ENCODE data around the gene LBH. TPM values are rescaled to one million over a fixed set of nuclear protein-coding genes. Genes with fewer than 3 reads are reported as not detected.
A peak's percentile ranks its signal among the peaks of the same experiment; 100 is the strongest.
"Not testable (repeated sequence)": the region's sequence is repeated elsewhere in the genome, so short reads cannot be mapped to it uniquely, and the experiment has no call there.

LBH gene
- polyA plus RNA-seq, 3 donors: 0.41 to 0.76 (median 0.42) TPM

- DNase-seq: no peak
- Mint-ChIP-seq H3K9me3 (peaks cover 0 to 6% (median 3%) of the 10 kb centered on the region in 7 donors), H3K4me3 (no peak overlapping the region), H3K27me3 (ENCODE audit: low read depth in 3 of 3) (peaks cover 3 to 12% (median 5%) of the 10 kb centered on the region in 3 donors), H3K36me3 (no peaks in the 10 kb centered on the region), H3K4me1 (peaks cover 48% of the 10 kb centered on the region), H3K27ac (peak overlapping the region in 4 of 7 donors; percentile 7 to 70 (median 44))
- no peaks in the 10 kb centered on the region for H3K36me3 ChIP-seq (replicated peaks in 1 of 2; ENCODE audit: control insufficient read depth in 1 of 2, insufficient read depth in 2 of 2, low read length in 2 of 2)
- H3K9me3 ChIP-seq (replicated peaks in 1 of 2; ENCODE audit: control insufficient read depth in 1 of 2, insufficient read depth in 1 of 2, low read length in 2 of 2): no peaks in the 10 kb centered on the region
- H3K9ac ChIP-seq (ENCODE audit: insufficient read depth, low read length, poor library complexity, severe bottlenecking): no peak overlapping the region
- peaks cover 33 to 43% of the 10 kb centered on the region in 2 donors for H3K4me1 ChIP-seq (ENCODE audit: control insufficient read depth in 1 of 2, insufficient read depth in 2 of 2, low read length in 2 of 2)
- 100% methylated on average over 2 of the region's 13 CpGs for WGBS (ENCODE audit: insufficient coverage)
- no peak overlapping the region for H3K4me2 ChIP-seq (replicated peaks; ENCODE audit: extremely low read depth, low read length, poor library complexity, severe bottlenecking)
- H4K20me1 ChIP-seq (ENCODE audit: insufficient read depth, low read length): no peaks in the 10 kb centered on the region
- no peaks in the 10 kb centered on the region for H3K27me3 ChIP-seq (ENCODE audit: control insufficient read depth in 2 of 2, insufficient read depth in 2 of 2, low read length in 2 of 2)
- TF ChIP-seq CTCF (IDR thresholded peaks at IDR 0.05): no peak
- H2AFZ ChIP-seq (ENCODE audit: insufficient read depth, low read depth, low read length, poor library complexity, severe bottlenecking): no peak overlapping the region
- intact Hi-C loops (cut with micrococcal nuclease): no loop called here
- H3K27ac ChIP-seq (ENCODE audit: low read depth in 1 of 2, low read length in 2 of 2): no peak overlapping the region
- H3K79me2 ChIP-seq (ENCODE audit: insufficient read depth, low read length): no peaks in the 10 kb centered on the region
- no peak overlapping the region for H3K4me3 ChIP-seq (replicated peaks in 1 of 3; ENCODE audit: low read depth in 2 of 3, low read length in 3 of 3)
Measured at GRCh38 chr2:30267161-30267975, 36.0 kb downstream of the LBH start.

DNA sequence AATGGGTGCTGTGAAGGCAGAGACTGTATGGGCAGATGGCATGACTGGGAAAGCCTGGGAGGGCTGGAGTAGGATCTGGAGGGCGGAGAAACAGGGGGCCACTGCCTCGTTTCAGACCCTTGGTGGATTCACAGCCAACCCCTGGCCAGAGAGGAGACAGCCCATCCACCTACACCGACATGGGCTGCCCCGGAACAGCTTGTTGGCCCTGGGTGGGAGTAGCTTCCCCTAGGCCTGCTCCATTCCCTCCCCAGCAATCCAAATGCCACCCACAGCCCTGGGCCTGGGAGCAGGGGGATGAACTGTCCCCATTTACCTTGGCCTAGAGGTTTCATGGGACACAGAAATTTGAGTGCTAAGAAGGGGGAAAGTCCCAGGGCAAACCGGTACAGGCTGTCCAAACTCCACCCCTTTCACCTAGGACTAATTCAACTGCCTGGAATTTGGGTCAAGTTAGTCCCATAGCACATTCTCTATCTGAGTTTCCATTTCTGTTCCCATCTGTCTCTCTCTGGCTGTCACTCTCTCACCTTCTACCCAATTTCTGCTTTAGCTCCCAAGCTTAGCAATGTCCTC lies 37.0 kb downstream of the LBH start:
- Mint-ChIP-seq H3K4me3 (no peak overlapping the region), H3K27ac (no peak overlapping the region), H3K27me3 (ENCODE audit: low read depth in 3 of 3) (peaks cover 3 to 16% (median 11%) of the 10 kb centered on the region in 3 donors), H3K9me3 (peaks cover 0 to 7% (median 2%) of the 10 kb centered on the region in 7 donors), H3K4me1 (peaks cover 51% of the 10 kb centered on the region), H3K36me3 (no peaks in the 10 kb centered on the region)
- Histone ChIP-seq H3K4me2 (replicated peaks; ENCODE audit: extremely low read depth, low read length, poor library complexity, severe bottlenecking) (no peak overlapping the region), H4K20me1 (ENCODE audit: insufficient read depth, low read length) (no peaks in the 10 kb centered on the region), H3K4me1 (ENCODE audit: control insufficient read depth in 1 of 2, insufficient read depth in 2 of 2, low read length in 2 of 2) (peaks cover 33 to 43% of the 10 kb centered on the region in 2 donors), H3K27me3 (ENCODE audit: control insufficient read depth in 2 of 2, insufficient read depth in 2 of 2, low read length in 2 of 2) (peaks cover 0 to 4% of the 10 kb centered on the region in 2 donors), H3K27ac (ENCODE audit: low read depth in 1 of 2, low read length in 2 of 2) (no peak overlapping the region), H3K4me3 (replicated peaks in 1 of 3; ENCODE audit: low read depth in 2 of 3, low read length in 3 of 3) (no peak overlapping the region), H3K9me3 (replicated peaks in 1 of 2; ENCODE audit: control insufficient read depth in 1 of 2, insufficient read depth in 1 of 2, low read length in 2 of 2) (no peaks in the 10 kb centered on the region), H2AFZ (ENCODE audit: insufficient read depth, low read depth, low read length, poor library complexity, severe bottlenecking) (no peak overlapping the region), H3K9ac (ENCODE audit: insufficient read depth, low read length, poor library complexity, severe bottlenecking) (no peak overlapping the region), H3K36me3 (replicated peaks in 1 of 2; ENCODE audit: control insufficient read depth in 1 of 2, insufficient read depth in 2 of 2, low read length in 2 of 2) (no peaks in the 10 kb centered on the region), H3K79me2 (ENCODE audit: insufficient read depth, low read length) (no peaks in the 10 kb centered on the region)
- 100% methylated on average over 3 of the region's 5 CpGs for WGBS (ENCODE audit: insufficient coverage)
- no peak for TF ChIP-seq CTCF (IDR thresholded peaks at IDR 0.05)
- no peak for DNase-seq
- intact Hi-C loops (cut with micrococcal nuclease): no loop called here

DNA sequence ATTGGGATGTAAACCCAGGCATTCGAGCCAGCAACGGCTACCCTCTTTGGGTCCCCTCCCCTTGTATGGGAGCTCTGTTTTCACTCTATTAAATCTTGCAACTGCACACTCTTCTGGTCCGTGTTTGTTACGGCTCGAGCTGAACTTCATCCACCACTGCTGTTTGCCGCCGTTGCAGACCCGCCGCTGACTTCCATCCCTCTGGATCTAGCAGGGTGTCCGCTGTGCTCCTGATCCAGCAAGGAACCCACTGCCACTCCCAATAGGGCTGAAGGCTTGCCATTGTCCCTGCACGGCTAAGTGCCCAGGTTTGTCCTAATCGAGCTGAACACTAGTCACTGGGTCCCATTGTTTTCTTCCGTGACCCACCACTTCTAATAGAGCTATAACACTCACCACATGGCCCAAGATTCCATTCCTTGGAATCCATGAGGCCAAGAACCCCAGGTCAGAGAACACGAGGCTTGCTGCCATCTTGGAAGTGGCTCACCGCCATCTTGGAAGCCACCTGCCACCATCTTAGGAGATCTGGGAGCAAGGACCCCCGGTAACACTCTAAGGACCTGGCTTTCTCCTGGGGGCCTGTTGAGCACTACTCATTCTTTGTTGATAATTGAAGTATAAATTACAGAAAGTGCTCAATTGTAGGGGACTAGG lies 37.9 kb downstream of the LBH start:
- H4K20me1 ChIP-seq (ENCODE audit: insufficient read depth, low read length); H3K79me2 ChIP-seq (ENCODE audit: insufficient read depth, low read length); H3K4me2 ChIP-seq (replicated peaks; ENCODE audit: extremely low read depth, low read length, poor library complexity, severe bottlenecking); H3K27ac ChIP-seq (ENCODE audit: low read depth in 1 of 2, low read length in 2 of 2); H2AFZ ChIP-seq (ENCODE audit: insufficient read depth, low read depth, low read length, poor library complexity, severe bottlenecking); DNase-seq; H3K27ac Mint-ChIP-seq; H3K27me3 ChIP-seq (ENCODE audit: control insufficient read depth in 2 of 2, insufficient read depth in 2 of 2, low read length in 2 of 2); H3K9me3 Mint-ChIP-seq; intact Hi-C loops (cut with micrococcal nuclease); H3K4me3 Mint-ChIP-seq; H3K4me3 ChIP-seq (replicated peaks in 1 of 3; ENCODE audit: low read depth in 2 of 3, low read length in 3 of 3); H3K9me3 ChIP-seq (replicated peaks in 1 of 2; ENCODE audit: control insufficient read depth in 1 of 2, insufficient read depth in 1 of 2, low read length in 2 of 2); H3K9ac ChIP-seq (ENCODE audit: insufficient read depth, low read length, poor library complexity, severe bottlenecking); H3K36me3 Mint-ChIP-seq; H3K36me3 ChIP-seq (replicated peaks in 1 of 2; ENCODE audit: control insufficient read depth in 1 of 2, insufficient read depth in 2 of 2, low read length in 2 of 2): not testable (repeated sequence)
- WGBS (ENCODE audit: insufficient coverage): 95% methylated on average over 14 of the region's 16 CpGs
- Mint-ChIP-seq H3K4me1 (peaks cover 51% of the 10 kb centered on the region), H3K27me3 (ENCODE audit: low read depth in 3 of 3) (peaks cover 3 to 17% (median 11%) of the 10 kb centered on the region in 3 donors)
- H3K4me1 ChIP-seq (ENCODE audit: control insufficient read depth in 1 of 2, insufficient read depth in 2 of 2, low read length in 2 of 2): peaks cover 33 to 43% of the 10 kb centered on the region in 2 donors

All from CD14-positive monocyte (primary cell).